Ascending aorta (tissue), 2 donors: ENCODE results near the gene CARD19. TPM values are rescaled to one million over a fixed set of nuclear protein-coding genes. Genes with fewer than 3 reads are reported as not detected.

Experiments used
- DNase-seq, 2 donors: peaks; one replicate each; pipeline ENCODE4 v3.0.0-alpha.2; 2019; ENCODE audit warnings: low spot score in 2 of 2
- H3K27ac ChIP-seq, 2 donors: fragments of 200-600 bp; sonication (generic); one replicate each; pipeline ENCODE4 v1.5.1; 2016 to 2017; ENCODE audit warnings: mild to moderate bottlenecking in 1 of 2
- H3K27me3 ChIP-seq: fragments of 200-600 bp; sonication (generic); one replicate; pipeline ENCODE4 v1.5.1; 2017
- H3K36me3 ChIP-seq, 2 donors: fragments of 200-600 bp; sonication (generic); one replicate each; pipeline ENCODE4 v1.5.1; 2016
- H3K4me1 ChIP-seq, 2 donors: fragments of 200-600 bp; sonication (generic); one replicate each; pipeline ENCODE4 v1.5.1; 2016 to 2017; ENCODE audit warnings: mild to moderate bottlenecking in 1 of 2
- H3K4me3 ChIP-seq, 2 donors: fragments of 200-600 bp; sonication (generic); one replicate each; pipeline ENCODE4 v1.5.1; 2016 to 2017; ENCODE audit warnings: mild to moderate bottlenecking in 1 of 2
- H3K9me3 ChIP-seq, 2 donors: fragments of 200-600 bp; sonication (generic); one replicate each; pipeline ENCODE4 v1.5.1; 2016
- intact Hi-C: fragments of 100-400 bp; cut with DNase I; formaldehyde crosslinking; loops from one replicate; pipeline ENCODE4 v1.15.1; 2023
- total RNA-seq: library from RNA; depleted of rRNA; stranded (reverse); fragments of >200 nt; gene quantifications from one replicate; pipeline ENCODE4 v1.1.0, GENCODE V29; 2016
- TF ChIP-seq, protein P1 (sequence below), 3 experiments: fragments of 200-600 bp in 2 of 3; fragments of 450-650 bp in 1 of 3; sonication (generic) in 2 of 3; IDR thresholded peaks; one replicate each; pipeline ENCODE4 v1.5.1; 2016 to 2019; ENCODE audit warnings: antibody characterized with exemption in 3 of 3, mild to moderate bottlenecking in 1 of 3, moderate library complexity in 1 of 3

Gene CARD19
- total RNA-seq, 1 donor from 2014 or later = 212 TPM

- TF ChIP-seq, protein P1, sequence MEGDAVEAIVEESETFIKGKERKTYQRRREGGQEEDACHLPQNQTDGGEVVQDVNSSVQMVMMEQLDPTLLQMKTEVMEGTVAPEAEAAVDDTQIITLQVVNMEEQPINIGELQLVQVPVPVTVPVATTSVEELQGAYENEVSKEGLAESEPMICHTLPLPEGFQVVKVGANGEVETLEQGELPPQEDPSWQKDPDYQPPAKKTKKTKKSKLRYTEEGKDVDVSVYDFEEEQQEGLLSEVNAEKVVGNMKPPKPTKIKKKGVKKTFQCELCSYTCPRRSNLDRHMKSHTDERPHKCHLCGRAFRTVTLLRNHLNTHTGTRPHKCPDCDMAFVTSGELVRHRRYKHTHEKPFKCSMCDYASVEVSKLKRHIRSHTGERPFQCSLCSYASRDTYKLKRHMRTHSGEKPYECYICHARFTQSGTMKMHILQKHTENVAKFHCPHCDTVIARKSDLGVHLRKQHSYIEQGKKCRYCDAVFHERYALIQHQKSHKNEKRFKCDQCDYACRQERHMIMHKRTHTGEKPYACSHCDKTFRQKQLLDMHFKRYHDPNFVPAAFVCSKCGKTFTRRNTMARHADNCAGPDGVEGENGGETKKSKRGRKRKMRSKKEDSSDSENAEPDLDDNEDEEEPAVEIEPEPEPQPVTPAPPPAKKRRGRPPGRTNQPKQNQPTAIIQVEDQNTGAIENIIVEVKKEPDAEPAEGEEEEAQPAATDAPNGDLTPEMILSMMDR (IDR thresholded peaks at IDR 0.05) = no peak
- H3K36me3 ChIP-seq = no peaks in the 10 kb centered on the region
Observed at GRCh38 chr9:93151097-93151784, 55.2 kb downstream of the CARD19 start.

DNA sequence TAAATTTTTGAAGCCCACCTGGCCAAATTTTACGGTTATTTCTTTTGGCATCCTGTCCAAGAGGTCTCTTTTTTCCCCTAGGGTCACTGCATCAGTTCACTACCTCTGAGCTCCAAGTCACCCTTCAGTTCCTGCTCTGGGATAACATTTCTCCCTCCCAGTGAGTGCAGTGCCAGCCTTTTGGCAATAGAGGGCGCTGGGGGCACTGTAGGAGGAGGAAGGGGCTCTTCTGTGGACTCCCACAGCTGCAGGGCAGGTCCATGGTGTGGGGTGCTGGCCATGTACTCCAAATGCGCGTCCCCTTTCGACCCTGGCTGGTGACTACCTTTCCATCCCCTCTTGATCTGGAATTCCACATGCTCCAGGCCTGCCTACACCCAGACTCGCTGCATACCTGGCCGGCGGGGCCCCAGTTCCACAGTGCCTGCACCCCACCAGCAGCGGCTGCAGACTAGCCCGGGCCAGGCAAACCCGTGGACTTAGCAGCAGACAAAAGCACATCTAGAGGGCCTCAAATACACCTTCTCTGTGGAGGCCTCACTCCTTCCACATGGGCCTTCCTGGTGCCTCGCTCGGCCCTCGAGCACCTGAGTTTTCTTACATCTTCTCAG, 58.4 kb downstream of the CARD19 start:
- H3K36me3 ChIP-seq = no peaks in the 10 kb centered on the region
- H3K9me3 ChIP-seq = no peaks in the 10 kb centered on the region
- intact Hi-C loops = no loop called here
- H3K4me1 ChIP-seq = no peaks in the 10 kb centered on the region
- no peak overlapping the region for H3K27ac ChIP-seq
- no peak overlapping the region for H3K4me3 ChIP-seq
- TF ChIP-seq, protein P1 (IDR thresholded peaks at IDR 0.05) = peak in 2 of 3 experiments; percentile 27 to 49
- no peaks in the 10 kb centered on the region for H3K27me3 ChIP-seq
- no peak for DNase-seq

More at GRCh38 chr9:93151097-93151784, 55.2 kb downstream of the CARD19 start:
- Histone ChIP-seq H3K4me3 (no peak overlapping the region), H3K27ac (no peak overlapping the region), H3K4me1 (no peaks in the 10 kb centered on the region), H3K9me3 (no peaks in the 10 kb centered on the region), H3K27me3 (no peaks in the 10 kb centered on the region)
- no peak for DNase-seq
- intact Hi-C loops = no loop called here

DNA sequence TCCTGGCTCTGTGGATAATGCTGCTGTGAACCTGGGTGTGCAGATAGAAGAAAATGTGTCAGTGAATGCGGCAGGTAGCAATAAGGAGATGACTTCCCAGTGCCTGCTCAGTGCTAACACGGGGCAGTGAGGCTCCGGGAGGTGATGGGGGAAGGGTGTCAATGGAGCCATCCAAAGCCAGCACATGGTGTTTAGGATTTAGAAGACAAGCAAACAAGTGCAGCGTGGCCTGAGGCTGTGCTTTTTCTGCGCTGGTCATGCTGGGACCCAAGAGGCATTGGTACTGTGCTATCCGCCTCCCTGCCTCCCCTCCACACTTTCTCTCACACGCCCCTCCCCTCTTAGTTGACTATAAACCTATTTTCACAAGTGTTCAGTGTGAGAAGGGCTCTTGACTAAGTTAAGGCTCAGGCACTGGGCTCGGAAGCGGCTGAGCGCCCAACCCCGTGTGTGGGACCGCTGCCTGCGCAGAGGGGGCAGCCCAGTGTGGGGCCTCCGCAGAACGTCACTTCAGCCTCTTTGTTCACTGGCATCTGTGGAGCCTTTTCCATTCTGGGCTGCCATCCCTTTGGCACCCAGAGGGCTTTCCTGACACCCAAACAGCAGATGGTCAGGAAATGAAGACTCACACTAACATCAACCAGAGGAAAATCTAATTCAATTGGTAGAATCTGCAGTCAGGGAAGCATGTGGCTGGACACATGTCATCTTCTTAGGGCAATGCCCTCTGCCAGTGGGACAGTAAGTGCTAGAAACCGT, 59.9 kb downstream of the CARD19 start:
- Histone ChIP-seq H3K36me3 (no peaks in the 10 kb centered on the region), H3K4me1 (peaks cover 0 to 4% of the 10 kb centered on the region in 2 donors), H3K9me3 (no peaks in the 10 kb centered on the region), H3K27me3 (no peaks in the 10 kb centered on the region), H3K27ac (no peak overlapping the region), H3K4me3 (no peak overlapping the region)
- intact Hi-C loops = no loop called here
- TF ChIP-seq, protein P1 (IDR thresholded peaks at IDR 0.05) = no peak
- DNase-seq = no peak

DNA sequence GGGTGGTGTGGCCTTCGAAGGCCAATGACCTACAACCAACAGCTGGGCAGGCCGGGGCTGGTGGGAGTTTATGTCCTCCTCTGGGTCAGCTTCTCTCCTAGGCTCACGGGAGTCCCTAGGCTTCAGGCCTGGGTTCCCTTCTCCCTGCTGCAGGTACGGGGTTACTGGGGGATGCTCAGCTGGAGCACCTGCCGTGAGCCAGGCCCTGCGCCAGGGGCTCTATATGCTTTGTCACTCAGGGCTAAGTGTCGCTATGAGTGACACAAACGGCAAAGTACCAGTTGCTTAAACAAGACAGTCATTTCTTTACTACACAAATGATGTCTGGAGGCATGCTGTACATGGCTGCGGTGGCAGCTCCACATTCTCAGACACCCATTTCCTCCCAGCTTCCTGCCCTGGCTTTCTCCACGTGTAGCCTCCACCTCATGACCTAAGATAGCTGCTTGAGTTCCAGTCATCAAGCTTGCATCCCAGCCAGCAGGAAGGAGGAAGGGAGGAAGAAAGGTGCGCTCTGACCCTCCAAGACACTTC, 60.5 kb downstream of the CARD19 start:
- Histone ChIP-seq H3K9me3 (no peaks in the 10 kb centered on the region), H3K4me3 (no peak overlapping the region), H3K36me3 (no peaks in the 10 kb centered on the region), H3K27me3 (no peaks in the 10 kb centered on the region), H3K27ac (no peak overlapping the region), H3K4me1 (peaks cover 0 to 4% of the 10 kb centered on the region in 2 donors)
- intact Hi-C loops = no loop called here
- DNase-seq = no peak
- TF ChIP-seq, protein P1 (IDR thresholded peaks at IDR 0.05) = no peak

DNA sequence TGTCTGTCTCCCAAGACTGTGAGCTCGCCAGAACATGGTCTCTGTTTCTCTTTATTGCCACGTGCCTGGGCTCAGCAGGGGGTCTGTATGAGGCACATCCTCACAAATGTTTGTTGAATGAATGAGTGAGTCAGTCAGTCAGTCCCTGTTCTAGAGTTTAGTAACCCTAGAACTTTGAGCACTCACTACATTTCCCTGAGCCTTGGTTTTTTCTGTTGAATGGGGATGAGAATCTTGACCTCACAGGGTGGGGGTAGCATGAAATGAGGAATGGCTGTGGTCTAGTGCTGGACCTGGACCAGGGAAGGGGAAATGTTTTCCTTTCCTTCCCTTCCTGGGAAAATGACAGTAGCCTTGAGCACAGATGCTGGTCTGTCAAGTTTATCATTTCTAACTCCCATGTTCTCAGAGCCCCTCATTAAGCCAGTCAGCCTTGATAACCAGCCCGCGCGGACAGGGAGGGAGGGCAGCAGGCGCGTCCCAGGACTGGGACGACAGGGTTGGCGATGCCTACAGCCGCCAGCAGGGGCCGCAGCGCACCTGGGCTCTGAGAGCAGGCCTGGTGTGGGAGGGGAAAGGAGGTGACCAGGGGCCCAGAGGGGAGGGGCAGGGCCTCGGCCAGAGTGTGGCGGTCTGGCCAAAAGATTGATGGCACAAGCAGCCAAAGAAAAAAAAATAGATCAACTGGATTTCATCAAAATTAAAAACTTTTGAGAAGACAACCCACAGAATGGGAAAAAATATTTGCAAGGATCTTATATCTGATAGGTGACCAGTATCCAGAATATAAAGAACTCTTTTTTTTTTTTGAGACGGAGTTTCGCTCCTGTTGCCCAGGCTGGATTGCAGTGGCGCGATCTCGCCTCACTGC, 63.8 kb downstream of the CARD19 start:
- TF ChIP-seq, protein P1 (IDR thresholded peaks at IDR 0.05) = peak; percentile 90 to 99 (median 98)
- peak in 1 of 2 donors; percentile 90 for DNase-seq

More for the DNA sequence above, 63.8 kb downstream of the CARD19 start:
- Histone ChIP-seq H3K4me1 (peaks cover 0 to 4% of the 10 kb centered on the region in 2 donors), H3K27me3 (no peaks in the 10 kb centered on the region), H3K9me3 (no peaks in the 10 kb centered on the region), H3K4me3 (peak overlapping the region in 1 of 2 donors; percentile 29), H3K27ac (no peak overlapping the region), H3K36me3 (no peaks in the 10 kb centered on the region)
- intact Hi-C loops = loop anchor here (1.0 to 10.0 kb wide), 3 partner anchors 145 to 295 kb away; partner anchors contain the start of genes FAM120A and FAM120AOS
